Measurements from ENCODE around the gene ANKRD37.
"Not testable (repeated sequence)": the region's sequence is repeated elsewhere in the genome, so short reads cannot be mapped to it uniquely, and the experiment has no call there.

Gene ANKRD37, protein sequence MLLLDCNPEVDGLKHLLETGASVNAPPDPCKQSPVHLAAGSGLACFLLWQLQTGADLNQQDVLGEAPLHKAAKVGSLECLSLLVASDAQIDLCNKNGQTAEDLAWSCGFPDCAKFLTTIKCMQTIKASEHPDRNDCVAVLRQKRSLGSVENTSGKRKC

DNA sequence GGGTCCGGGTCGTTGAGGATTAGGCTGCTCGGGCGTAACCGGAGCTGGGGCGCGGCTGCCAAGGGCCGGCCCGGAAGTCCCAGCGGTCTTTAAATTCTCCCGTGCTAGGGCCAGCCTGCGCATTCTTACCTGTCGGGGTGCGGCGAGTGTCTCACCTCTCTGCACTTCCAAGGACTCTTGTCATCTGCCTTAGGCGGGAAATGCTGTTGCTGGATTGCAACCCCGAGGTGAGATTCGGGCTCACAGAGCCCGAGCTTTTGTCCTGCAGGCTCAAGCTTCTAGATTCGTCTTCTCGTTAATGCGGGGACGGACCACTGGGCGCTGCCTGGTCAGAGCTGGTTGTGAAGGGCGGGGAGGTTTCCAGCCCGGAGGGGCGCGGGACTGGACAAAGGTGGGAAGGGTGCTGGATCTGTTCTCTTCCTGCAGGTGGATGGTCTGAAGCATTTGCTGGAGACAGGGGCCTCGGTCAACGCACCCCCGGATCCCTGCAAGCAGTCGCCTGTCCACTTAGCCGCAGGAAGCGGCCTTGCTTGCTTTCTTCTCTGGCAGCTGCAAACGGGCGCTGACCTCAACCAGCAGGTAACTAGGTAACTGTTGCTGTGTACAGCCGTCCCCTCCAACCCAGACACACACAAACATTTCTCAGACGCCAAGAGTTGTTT lies at the start of gene ANKRD37:
Gene ANKRD37, plus strand, starts transcription at position 118 of the 662 bp plus-strand sequence. Its CDS starts 83 bp downstream, at position 201.
- no peak for DNase-seq (ENCODE audit: low read depth in 2 of 3, low spot score in 2 of 3)

DNA sequence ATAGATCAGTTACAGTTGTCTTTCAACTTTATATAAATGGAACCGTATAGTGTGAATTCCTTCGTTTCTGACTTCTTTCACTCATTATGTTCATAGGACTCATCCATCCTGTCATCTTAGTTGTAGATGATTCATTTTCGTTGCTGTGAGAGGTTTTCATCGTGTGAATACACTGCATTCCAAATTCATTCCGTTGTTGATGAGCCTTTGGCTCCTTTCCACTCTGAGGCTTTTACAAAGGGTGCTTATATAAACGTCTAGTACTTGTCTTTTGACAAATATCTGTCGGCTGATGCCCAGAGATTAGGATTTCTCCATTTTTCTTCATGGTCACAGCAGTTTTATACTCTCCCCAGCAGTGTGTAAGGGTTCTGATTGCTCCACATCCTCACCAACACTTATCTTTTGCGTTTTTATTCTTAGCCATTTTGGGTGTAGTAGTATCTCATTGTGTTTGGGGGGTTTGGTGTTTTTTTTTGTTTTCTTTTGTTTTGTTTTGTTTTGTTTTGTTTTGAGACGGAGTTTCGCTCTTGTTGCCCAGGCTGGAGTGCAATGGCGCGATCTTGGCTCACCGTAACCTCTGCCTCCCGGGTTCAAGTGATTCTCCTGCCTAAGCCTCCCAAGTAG lies 49.6 kb upstream of the ANKRD37 start:
- no peak for DNase-seq (ENCODE audit: low read depth in 2 of 3, low spot score in 2 of 3)

DNA sequence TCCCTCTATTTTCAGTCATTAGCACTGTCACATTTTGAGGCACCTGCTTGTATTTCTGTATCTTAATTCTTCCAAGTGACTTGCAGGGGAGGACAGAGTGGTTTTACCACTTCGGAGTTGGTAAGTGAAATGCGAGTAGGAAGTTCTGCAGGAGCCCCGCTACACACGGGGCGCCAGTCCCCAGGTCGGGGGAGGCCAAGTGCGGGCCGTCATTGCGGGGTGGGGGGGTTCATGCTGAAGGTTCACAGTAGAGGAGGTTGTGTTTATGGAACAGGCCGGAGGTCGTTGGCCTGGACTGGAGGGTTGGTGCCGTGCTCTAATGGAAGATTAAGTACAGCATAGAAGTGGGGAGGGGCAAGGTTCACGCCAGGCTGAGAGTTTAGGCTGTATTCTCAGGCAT lies 45.0 kb upstream of the ANKRD37 start:
- no peak for DNase-seq (ENCODE audit: low read depth in 2 of 3, low spot score in 2 of 3)

DNA sequence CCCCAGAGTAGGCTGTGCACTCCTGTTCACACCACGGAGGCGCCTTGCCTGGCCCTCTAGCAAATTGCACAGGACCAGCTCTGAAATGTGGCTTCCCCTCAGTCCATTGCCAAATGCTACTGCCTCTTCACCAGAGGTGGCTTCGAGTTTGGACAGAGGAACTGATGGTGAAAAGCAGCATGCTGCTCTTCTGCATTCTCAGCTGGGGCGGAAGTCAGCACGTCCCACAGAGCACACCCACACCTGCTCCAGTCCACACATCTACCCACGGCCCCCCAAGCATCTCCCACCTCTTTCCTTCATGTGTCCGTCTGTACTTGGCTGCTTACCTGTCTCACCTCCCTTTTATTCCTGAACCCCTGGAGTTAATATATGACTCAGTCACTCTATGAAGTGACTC lies 44.4 kb upstream of the ANKRD37 start:
- DNase-seq (ENCODE audit: low read depth in 2 of 3, low spot score in 2 of 3) = no peak

DNA sequence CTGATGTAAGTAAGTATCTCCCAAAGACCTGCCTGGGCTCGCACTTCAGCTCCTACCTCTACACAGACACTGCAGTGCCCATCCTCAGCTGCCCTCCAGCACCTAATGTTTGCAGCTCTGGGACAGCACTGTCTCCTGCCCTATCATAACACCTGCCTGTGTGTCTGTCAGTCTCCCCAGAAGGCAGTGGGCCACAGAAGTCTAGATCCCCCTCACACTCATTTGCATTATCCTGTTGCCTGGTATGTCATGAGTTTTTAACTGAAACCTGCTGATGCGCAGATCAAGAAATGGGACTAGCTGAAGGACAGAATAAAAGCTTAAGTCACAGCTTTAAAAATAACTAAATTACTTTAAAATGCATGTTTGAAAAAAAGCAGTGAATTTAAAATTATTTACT lies 43.9 kb upstream of the ANKRD37 start:
- no peak for DNase-seq (ENCODE audit: low read depth in 2 of 3, low spot score in 2 of 3)

DNA sequence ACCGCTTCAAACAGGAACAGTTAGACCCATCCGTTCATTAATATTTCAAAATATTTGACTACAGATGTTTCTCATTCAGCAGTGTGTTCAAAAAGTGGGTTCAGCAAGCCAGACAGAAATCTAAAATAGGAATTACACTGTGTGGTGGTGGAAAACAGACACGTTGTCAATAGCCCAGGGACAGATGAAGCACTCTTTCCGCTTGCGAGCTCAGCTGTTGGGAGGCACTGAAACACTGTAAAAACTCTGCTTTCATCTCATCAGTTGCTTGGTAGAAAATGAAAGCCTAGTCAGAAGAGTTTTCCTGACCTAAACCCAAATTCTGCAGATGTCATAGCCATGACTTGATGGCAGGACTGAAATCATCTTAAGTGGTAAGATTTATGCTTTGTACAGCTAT lies 39.4 kb upstream of the ANKRD37 start:
- no peak for DNase-seq (ENCODE audit: low read depth in 2 of 3, low spot score in 2 of 3)

DNA sequence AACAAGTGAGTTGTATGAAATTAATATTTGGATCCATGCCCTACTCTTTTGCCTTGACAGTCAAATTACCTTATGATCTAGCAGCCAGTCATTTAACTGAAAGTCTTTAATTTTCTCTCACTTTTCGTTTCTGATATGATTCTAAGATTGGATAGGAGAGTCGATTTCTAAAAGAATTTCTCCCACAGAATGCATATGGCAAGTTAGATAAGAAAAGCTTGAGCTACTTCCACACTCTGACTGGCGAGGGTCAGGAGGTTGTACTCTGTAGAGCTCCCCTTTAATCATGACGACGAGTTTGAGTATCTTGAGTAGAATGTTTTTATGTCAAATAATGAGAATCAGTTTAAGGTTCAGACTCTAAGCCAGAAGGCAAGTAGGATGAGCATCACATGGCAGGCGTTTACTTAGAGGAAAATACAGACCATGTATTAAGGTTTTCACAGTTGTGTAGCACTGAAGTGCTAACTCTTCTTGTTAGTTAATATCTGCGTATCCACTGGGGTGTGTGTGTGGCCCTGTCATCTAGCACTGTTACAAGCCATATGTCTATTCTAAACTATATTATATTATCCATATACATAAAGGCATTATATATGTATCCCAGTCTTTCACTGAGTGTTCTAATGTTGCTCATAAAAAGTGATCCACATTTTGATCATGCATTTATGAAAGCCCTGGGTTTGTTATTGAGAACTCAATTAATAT lies 38.8 kb upstream of the ANKRD37 start:
- DNase-seq (ENCODE audit: low read depth in 2 of 3, low spot score in 2 of 3) = no peak

DNA sequence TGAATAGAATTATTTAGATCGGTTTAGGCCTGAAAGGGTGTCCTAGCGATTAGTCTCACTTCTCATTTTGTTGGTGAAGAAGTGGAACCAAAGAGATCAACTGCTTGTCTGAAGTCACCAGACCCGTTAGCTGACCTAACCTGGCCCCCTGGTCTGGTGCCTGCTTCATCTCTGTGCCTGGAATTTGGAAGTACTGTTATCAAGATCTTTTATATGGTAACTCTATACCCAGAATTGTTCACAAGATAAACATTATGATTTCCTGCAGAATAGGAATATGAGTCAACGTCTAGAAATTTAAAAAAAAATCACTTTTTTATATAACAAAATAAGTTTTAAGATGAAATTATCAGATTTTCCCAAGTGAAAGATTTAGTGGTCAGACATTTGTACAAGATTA lies 38.1 kb upstream of the ANKRD37 start:
- DNase-seq (ENCODE audit: low read depth in 2 of 3, low spot score in 2 of 3) = no peak

DNA sequence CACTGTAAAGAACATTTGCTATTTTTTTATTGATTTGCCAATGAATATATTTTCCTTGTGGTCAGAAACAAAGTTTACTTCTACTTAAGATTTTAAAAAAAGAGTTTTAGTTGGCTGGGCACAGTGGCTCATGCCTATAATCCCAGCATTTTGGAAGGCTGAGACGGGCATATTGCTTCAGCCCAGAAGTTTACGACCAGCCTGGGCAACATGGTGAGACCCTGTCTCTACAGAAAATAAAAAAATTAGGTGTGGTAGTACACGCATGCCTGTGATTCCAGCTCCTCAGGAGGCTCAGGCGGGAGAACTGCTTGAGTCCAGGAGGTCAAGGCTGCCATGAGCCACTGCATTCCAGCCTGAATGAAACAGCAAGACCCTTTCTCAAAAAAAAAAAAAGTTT lies 37.7 kb upstream of the ANKRD37 start:
- no peak for DNase-seq (ENCODE audit: low read depth in 2 of 3, low spot score in 2 of 3)

DNA sequence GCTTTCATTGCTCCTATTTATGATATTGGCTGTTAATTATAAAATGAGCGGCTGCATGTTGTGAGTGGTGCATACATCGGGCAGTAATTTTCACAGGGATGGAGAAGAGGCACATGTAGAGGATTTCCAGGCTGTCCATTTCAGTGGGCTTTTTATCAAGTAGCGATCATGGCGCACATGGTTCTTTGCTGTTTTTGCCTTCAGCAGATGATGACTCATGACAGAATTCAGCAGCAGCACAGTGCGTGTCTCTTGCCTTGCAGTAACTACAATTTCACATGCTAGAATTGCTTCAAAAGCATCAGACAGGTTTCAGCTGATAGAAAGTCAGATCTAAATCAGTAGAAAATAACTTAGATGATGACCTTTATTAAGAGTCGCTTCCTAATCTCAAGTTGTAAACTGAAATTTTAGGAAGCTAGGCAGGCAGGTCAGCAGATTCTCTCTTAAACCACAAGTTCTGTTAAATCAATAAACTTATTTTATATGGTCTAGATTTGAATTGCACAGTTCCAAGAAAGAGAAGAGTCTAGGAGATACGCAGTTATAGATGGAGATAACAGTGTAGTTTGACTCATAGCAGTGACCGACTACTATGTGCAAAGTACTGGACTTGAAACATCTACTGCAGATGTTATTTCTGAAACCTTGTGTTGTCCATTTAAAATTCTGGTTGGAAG lies 36.7 kb upstream of the ANKRD37 start:
- no peak for DNase-seq (ENCODE audit: low read depth in 2 of 3, low spot score in 2 of 3)

DNA sequence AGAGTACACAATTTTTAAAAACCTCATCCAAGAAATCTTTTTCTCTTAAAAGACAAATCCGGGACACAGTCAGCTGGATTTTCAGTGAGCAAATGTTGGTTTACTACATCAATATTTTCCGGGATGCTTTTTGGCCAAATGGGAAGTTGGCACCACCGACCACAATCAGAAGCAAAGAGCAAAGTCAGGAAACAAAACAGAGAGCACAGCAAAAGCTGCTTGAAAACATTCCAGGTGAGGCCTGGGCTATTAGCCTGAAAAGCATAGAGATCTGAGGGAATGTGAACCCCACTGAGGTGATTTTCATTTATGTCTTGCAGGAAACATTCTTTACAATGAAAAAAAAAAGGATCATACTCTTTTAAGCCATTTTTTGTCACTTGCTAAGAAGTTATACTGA lies 34.8 kb upstream of the ANKRD37 start:
- DNase-seq (ENCODE audit: low read depth in 2 of 3, low spot score in 2 of 3) = no peak

DNA sequence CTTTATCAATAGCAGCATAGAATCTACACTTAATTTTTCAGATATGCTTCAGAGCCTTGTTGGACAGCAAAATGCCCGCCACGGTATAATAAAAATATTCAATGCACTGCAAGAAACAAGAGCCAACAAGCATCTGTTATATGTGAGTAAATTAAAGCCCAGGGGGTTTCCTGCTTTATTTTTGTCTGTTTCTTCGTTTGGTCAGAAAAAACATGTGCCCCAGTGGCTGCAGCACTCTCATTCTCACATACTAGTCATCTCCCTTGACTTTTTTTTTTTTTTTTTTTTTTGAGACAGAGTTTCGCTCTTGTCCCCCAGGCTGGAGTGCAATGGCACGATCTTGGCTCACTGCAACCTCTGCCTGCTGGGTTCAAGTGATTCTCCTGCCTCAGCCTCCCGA lies 34.1 kb upstream of the ANKRD37 start:
- DNase-seq (ENCODE audit: low read depth in 2 of 3, low spot score in 2 of 3) = not testable (repeated sequence)

DNA sequence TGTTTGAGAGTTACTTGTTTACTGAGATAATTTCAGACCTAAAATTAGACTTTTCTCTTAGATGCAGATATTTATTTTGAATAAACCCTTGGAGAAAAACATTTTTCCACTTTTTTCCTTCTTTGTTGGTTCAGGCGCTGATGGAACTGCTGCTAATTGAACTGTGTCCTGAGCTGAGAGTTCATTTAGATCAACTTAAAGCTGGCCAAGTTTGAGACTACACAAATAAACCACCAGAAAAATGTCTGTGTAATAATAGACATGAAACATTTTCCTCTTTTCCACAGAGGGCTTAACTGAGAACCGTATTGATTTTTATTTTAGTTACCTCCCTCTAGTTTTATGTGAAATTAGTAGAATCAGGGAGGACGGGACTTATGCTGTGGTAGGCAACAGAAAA lies 33.4 kb upstream of the ANKRD37 start:
- DNase-seq (ENCODE audit: low read depth in 2 of 3, low spot score in 2 of 3) = no peak

DNA sequence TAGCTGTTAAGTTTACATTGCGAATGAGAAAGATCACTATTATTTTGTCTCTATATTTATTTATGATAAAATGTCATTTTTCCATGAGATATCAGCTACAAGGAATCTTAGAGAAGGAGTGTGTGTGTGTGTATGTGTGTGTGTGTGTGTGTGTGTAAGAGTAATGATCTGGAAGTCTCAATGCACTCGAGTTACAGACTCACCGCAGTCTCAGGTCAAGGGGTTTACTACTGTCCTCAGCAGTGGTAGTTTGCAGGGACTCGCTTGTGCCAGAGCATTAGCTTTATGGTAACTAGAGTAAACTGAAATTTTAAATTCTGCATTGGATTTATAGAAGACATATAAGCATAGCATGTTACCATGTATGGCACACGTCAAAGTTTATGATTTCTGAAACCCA lies 31.8 kb upstream of the ANKRD37 start:
- DNase-seq (ENCODE audit: low read depth in 2 of 3, low spot score in 2 of 3) = no peak

DNA sequence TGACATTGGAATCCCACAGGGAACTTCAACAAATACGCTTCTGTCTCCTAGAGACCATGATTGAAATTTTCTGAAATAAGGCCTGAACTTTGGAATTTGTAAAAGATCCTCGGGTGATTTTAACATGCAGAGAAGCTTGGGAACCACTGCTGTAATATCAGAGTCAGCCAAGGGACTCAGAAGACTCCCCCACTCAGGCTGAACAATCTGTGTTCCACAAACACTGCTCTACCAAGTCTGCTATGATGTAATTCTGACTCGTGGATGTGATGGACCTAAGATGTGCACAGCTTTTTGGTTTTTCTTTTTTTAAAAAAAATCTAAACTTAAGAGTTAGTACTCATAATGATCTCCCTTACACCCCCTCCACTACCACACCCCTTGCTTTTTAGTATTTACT lies 26.9 kb upstream of the ANKRD37 start:
- no peak for DNase-seq (ENCODE audit: low read depth in 2 of 3, low spot score in 2 of 3)

DNA sequence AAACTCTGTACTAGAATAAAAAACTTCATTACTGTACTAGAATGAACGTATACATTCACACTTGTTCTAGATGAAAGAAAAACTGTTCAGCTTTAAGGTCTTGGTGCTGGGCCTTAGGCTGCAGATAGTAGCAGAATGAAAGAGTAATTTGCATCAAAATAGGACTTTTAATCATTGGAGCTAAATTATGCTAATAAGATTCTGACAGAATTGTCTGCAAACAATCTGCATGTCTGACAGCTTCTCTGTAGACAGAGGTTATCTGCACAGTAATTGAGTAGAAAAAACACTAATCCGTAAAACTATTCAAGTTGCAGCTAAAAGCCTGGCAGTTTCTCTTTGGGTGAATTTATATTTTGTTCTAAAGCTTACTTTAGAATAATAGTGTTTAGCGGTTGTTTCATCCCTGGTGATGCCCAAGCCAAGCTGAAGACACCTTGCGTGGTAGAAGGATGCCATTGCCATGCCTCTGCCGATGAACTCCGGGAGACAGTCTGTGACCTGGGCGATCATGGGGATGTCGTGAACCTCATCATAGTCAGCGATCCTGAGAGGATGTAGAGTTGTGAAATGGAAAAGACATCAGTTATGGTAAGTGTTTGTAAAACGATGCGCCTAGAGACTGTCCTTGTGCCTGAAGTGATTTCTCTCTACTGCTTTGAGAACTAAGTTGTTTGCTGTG lies 26.2 kb upstream of the ANKRD37 start:
- no peak for DNase-seq (ENCODE audit: low read depth in 2 of 3, low spot score in 2 of 3)

DNA sequence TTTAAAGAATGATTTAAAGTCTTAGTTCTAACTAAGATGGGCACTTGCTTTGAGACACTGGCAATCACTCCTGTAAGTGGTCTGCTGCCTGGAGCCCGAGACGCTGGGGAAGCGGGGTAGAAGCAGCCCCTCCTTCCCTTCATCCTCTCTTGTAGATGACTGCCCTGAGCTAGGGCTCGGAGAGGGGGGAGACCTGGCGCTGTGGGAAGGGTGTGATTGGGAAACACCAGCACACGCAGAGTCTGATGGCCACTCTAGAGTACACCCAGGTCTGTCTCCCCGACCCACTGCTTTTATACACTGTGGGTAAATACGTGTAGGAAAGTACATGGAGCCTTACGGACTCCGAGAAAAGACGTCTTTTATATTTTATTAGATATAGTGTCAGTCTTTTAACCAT lies 24.9 kb upstream of the ANKRD37 start:
- no peak for DNase-seq (ENCODE audit: low read depth in 2 of 3, low spot score in 2 of 3)

DNA sequence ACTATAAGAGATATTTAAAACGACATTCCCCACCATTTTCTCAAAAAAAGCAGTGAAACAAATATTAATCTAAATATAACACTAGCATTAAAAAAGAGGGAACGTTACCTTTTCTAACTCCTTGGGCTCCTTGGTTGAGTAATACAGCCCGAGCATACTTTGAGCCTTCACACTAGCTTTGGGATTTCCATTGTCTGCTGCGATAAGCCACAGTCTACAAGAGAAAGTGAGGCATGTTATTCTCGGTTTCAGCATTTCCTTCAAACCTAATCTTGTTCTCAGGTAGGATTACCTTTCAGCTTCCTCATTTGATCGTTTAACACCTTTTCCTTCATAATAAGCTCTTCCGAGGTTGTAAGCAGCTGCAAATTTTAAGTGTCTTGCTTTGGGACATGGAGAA lies 22.6 kb upstream of the ANKRD37 start:
- DNase-seq (ENCODE audit: low read depth in 2 of 3, low spot score in 2 of 3) = no peak

DNA sequence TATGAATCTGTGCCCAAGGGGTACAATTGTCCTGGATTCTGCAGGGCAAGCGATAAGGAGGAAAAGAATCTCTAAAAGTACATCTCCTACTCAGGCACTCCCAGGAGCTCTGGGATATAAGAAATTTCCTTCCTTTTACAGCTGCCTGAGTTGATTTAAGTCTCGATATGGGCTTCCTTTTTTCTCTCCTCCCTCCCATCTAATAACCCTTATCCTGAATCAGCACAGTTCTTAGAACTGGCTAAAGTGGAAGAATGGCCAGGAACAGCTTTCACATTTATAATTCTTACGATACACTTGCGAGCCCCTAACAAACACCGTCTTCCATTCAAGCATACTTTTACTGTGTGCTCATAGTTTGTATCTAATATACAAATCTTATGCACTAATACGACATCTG lies 22.1 kb upstream of the ANKRD37 start:
- no peak for DNase-seq (ENCODE audit: low read depth in 2 of 3, low spot score in 2 of 3)

DNA sequence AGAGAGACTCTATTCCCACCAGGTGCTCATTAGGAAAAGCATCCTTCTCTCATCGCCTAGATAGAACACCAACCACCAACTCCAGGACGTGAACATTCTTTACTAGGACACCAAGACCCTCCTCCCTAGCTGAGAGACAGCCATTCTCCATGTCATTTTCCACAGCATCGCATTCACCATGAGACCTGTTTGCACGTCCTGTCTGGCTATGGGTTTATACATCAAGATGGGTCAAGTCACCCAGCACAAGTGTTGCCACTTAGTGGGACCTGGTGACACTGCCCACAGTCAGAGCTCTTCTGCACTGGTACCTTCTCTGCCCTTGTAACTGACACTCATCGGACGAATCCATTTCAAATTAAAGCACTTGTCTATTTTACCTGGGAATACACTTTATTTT lies 18.4 kb upstream of the ANKRD37 start:
- DNase-seq (ENCODE audit: low read depth in 2 of 3, low spot score in 2 of 3) = no peak
